Testis (tissue), 2 donors: Measurements from ENCODE around the gene TTLL11.

Experiments used
- POLR2A ChIP-seq: fragments of 450-650 bp; IDR thresholded peaks from one replicate; pipeline ENCODE4 v1.6.1; 2017; ENCODE audit warnings: antibody characterized with exemption, mild to moderate bottlenecking, moderate library complexity
- TF ChIP-seq, protein P1 (sequence below), 3 experiments: fragments of 450-650 bp in 2 of 3; fragments of 200-600 bp in 1 of 3; sonication (generic) in 1 of 3; IDR thresholded peaks; one replicate each; pipeline ENCODE4 v1.5.1; 2016 to 2019; ENCODE audit warnings: antibody characterized with exemption in 3 of 3, mild to moderate bottlenecking in 2 of 3, moderate library complexity in 1 of 3

DNA sequence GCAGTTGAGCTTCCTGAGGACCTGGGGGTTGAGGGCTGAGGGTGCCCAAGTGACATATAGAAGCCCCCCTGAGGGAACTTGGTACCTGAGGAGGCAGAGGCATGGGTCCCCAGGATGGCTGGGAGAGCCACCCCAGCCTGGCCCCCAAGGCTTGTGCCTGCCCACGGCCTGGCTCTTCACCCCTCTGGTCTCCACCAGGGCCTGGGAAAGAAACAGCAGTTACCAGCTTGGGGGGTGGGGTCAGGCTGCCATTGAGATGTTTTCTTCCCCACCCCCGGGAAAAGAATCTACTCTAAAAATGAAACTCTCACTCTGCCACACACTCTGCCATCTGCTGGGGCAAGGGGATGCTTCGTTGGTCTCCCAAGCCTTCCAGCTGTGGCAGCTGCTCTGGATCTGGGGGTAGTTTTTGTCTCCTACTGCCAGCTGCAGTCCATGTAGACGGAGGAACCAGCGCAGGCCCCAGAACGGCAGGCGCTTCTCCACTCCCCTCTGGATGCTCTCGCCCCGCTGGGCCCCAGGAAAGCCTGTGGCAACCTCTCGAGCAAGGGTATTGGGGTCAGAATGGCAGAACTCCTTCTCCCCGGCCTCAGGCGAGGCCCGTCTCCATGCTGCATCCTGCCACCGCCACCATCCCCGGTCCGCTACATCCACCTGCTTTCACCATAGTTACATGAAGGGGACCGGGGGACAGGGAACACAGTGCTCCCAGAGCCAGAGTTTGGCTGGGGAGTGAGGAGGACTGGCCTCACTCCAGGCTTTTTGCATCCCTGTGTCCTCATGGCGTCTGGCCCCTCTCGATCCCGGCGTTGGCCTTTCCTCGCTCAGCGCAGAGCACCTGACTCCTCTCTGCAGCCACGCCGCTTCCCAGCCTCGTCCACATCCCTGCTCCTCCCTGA, 318.1 kb downstream of the TTLL11 start:
- TF ChIP-seq, protein P1, sequence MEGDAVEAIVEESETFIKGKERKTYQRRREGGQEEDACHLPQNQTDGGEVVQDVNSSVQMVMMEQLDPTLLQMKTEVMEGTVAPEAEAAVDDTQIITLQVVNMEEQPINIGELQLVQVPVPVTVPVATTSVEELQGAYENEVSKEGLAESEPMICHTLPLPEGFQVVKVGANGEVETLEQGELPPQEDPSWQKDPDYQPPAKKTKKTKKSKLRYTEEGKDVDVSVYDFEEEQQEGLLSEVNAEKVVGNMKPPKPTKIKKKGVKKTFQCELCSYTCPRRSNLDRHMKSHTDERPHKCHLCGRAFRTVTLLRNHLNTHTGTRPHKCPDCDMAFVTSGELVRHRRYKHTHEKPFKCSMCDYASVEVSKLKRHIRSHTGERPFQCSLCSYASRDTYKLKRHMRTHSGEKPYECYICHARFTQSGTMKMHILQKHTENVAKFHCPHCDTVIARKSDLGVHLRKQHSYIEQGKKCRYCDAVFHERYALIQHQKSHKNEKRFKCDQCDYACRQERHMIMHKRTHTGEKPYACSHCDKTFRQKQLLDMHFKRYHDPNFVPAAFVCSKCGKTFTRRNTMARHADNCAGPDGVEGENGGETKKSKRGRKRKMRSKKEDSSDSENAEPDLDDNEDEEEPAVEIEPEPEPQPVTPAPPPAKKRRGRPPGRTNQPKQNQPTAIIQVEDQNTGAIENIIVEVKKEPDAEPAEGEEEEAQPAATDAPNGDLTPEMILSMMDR (IDR thresholded peaks at IDR 0.05) = no peak
- no peak for TF ChIP-seq POLR2A
